KMS-11 (cell line): Measurements from ENCODE around the gene TFAM.

Experiments used
- H2AFZ ChIP-seq: fragments of 200-600 bp; sonication (generic); 2 replicates; pipeline ENCODE4 v1.6.1; 2016; ENCODE audit warnings: antibody characterized with exemption, mixed run types, low read depth
- H3K27ac ChIP-seq: fragments of 200-600 bp; sonication (generic); 2 replicates; pipeline ENCODE4 v1.6.1; 2016; ENCODE audit warnings: mild to moderate bottlenecking, mixed run types
- H3K27me3 ChIP-seq: fragments of 200-600 bp; sonication (generic); 2 replicates; pipeline ENCODE4 v1.6.1; 2017; ENCODE audit warnings: mild to moderate bottlenecking, low read depth, mixed run types, moderate library complexity; ENCODE audit not compliant: insufficient read depth
- H3K36me3 ChIP-seq: fragments of 200-600 bp; sonication (generic); 2 replicates; pipeline ENCODE4 v1.6.1; 2017; ENCODE audit warnings: mild to moderate bottlenecking, mixed run types; ENCODE audit not compliant: insufficient read depth
- H3K4me1 ChIP-seq: fragments of 200-600 bp; sonication (generic); 2 replicates; pipeline ENCODE4 v1.6.1; 2016; ENCODE audit warnings: mild to moderate bottlenecking, low read depth, mixed run types; ENCODE audit not compliant: poor library complexity, severe bottlenecking
- H3K4me2 ChIP-seq: fragments of 200-600 bp; sonication (generic); 2 replicates; pipeline ENCODE4 v1.7.0; 2016; ENCODE audit warnings: mild to moderate bottlenecking, mixed run types
- H3K4me3 ChIP-seq: fragments of 200-600 bp; sonication (generic); IDR thresholded peaks from 2 replicates; pipeline ENCODE4 v1.6.1; 2017; ENCODE audit warnings: low read depth, low read length, mixed read lengths; ENCODE audit not compliant: insufficient read depth
- H3K79me2 ChIP-seq: fragments of 200-600 bp; sonication (generic); 2 replicates; pipeline ENCODE4 v1.6.1; 2016; ENCODE audit warnings: low read depth, mixed run types; ENCODE audit not compliant: insufficient read depth
- H3K9ac ChIP-seq: fragments of 200-600 bp; sonication (generic); 2 replicates; pipeline ENCODE4 v1.6.1; 2016; ENCODE audit warnings: mild to moderate bottlenecking, mixed run types
- H4K20me1 ChIP-seq: fragments of 200-600 bp; sonication (generic); 2 replicates; pipeline ENCODE4 v1.6.1; 2016; ENCODE audit warnings: mild to moderate bottlenecking, mixed run types; ENCODE audit not compliant: insufficient read depth
- TF ChIP-seq, protein P1 (sequence below): fragments of 200-600 bp; sonication (generic); conservative IDR thresholded peaks from 2 replicates; pipeline ENCODE4 v1.6.1; 2017; ENCODE audit warnings: low read depth, mild to moderate bottlenecking, antibody characterized with exemption, low read length, moderate library complexity, mixed read lengths

TFAM gene

DNA sequence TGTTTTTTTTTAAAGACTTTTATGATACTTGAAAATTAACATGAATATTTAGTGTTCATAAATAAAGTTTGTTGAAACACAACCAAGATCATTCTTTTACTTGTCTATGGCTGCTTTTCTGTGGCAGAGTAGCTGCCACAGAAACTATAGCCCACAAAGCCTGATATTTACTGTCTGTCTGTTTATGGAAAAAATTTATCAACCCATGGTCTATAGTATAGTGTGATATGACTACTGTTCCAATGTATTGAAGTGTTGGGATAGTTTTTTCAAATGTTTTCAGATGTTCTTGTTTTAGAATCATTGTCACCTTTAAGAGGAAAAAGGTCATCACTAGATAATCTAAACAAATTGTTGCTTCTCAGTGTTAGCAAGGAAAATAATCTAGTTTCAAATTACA, 10.8 kb downstream of the TFAM start:
- Histone ChIP-seq H3K27me3 (no peaks in the 10 kb centered on the region), H3K36me3 (peaks cover 14% of the 10 kb centered on the region; the same call in 1 of the 2 replicates), H3K4me1 (no peaks in the 10 kb centered on the region)

DNA sequence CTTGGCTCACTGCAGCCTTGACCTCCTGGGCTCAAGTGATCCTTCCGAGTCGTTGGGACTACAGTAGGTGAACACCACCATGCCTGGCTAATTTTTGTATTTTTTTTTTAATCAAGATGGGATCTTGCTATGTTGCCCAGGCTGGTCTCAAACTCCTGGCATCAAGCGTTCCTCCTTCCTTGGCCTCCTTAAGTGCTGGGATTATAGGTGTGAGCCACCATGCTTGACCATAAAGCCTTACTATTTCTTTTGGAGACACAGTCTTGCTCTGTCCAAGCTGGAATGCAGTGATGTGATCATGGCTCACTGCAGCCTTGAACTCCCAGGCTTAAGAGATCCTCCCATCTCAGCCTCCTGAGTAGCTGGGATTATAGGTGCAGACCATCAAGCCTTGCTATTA, 12.6 kb downstream of the TFAM start:
- Histone ChIP-seq H3K4me2 (no peak overlapping the region), H3K79me2 (no peaks in the 10 kb centered on the region), H4K20me1 (no peaks in the 10 kb centered on the region), H3K4me1 (no peaks in the 10 kb centered on the region), H3K27me3 (no peaks in the 10 kb centered on the region), H2AFZ (no peak overlapping the region), H3K9ac (no peak overlapping the region), H3K27ac (no peak overlapping the region), H3K36me3 (peaks cover 14% of the 10 kb centered on the region; the same call in 1 of the 2 replicates), H3K4me3 (no peak overlapping the region)
- TF ChIP-seq, protein P1, sequence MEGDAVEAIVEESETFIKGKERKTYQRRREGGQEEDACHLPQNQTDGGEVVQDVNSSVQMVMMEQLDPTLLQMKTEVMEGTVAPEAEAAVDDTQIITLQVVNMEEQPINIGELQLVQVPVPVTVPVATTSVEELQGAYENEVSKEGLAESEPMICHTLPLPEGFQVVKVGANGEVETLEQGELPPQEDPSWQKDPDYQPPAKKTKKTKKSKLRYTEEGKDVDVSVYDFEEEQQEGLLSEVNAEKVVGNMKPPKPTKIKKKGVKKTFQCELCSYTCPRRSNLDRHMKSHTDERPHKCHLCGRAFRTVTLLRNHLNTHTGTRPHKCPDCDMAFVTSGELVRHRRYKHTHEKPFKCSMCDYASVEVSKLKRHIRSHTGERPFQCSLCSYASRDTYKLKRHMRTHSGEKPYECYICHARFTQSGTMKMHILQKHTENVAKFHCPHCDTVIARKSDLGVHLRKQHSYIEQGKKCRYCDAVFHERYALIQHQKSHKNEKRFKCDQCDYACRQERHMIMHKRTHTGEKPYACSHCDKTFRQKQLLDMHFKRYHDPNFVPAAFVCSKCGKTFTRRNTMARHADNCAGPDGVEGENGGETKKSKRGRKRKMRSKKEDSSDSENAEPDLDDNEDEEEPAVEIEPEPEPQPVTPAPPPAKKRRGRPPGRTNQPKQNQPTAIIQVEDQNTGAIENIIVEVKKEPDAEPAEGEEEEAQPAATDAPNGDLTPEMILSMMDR = no peak

More for the DNA sequence above, 10.8 kb downstream of the TFAM start:
- TF ChIP-seq, protein P1 = no peak
- Histone ChIP-seq H4K20me1 (no peaks in the 10 kb centered on the region), H3K4me2 (no peak overlapping the region), H3K9ac (no peak overlapping the region), H2AFZ (no peak overlapping the region), H3K79me2 (no peaks in the 10 kb centered on the region; the same call in 1 of the 2 replicates), H3K4me3 (no peak overlapping the region), H3K27ac (no peak overlapping the region)

DNA sequence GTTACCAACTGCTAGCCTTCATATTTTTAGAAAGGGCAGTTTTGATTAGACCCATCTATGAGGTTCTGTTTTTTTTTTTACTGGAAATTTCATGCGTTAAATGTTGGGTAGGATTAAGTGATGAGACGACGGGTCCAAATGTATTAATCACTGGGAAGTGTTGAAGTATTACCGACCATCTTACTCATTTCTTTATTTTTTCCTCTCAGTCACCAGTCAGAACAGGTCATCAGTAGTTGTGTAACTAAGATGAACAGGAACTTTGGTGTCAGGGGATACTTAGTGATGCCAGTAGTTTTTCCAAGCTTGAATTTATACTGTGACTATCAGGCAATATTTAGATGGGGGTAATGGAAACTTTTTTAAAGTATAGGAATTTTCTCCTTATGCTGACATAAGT, 14.2 kb downstream of the TFAM start:
- Histone ChIP-seq H4K20me1 (no peaks in the 10 kb centered on the region), H3K27ac (no peak overlapping the region), H3K4me1 (no peaks in the 10 kb centered on the region), H2AFZ (no peak overlapping the region), H3K9ac (no peak overlapping the region), H3K4me2 (no peak overlapping the region), H3K79me2 (no peaks in the 10 kb centered on the region), H3K4me3 (no peak overlapping the region), H3K36me3 (peaks cover 10% of the 10 kb centered on the region; the same call in 1 of the 2 replicates), H3K27me3 (no peaks in the 10 kb centered on the region)
- TF ChIP-seq, protein P1 = no peak

DNA sequence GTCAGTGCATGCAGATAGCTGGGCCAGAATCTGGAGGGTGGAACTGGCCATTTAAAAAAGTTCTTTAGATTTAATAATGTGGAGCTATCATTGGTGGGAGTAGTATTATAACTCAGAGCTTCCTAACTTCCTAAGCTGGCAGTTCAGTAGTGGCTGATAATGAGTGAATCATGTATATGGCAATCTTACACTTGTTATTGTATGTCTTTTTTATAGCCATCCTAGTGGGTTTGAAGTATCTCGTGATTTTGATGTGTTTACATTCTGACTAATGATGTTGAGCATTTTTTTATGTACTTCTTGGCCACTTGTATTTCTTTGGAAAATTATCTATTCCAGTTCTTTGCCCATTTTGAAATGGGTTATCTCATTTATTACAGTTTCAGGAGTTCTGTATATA, 15.4 kb downstream of the TFAM start:
- Histone ChIP-seq H4K20me1 (no peaks in the 10 kb centered on the region), H2AFZ (no peak overlapping the region), H3K9ac (no peak overlapping the region), H3K36me3 (0 out of 2 replicates have a peak, but pooled peaks cover 4% of the 10 kb centered on the region), H3K27me3 (no peaks in the 10 kb centered on the region), H3K79me2 (no peaks in the 10 kb centered on the region), H3K4me2 (no peak overlapping the region), H3K4me3 (no peak overlapping the region), H3K27ac (no peak overlapping the region), H3K4me1 (no peaks in the 10 kb centered on the region)
- TF ChIP-seq, protein P1 = no peak

DNA sequence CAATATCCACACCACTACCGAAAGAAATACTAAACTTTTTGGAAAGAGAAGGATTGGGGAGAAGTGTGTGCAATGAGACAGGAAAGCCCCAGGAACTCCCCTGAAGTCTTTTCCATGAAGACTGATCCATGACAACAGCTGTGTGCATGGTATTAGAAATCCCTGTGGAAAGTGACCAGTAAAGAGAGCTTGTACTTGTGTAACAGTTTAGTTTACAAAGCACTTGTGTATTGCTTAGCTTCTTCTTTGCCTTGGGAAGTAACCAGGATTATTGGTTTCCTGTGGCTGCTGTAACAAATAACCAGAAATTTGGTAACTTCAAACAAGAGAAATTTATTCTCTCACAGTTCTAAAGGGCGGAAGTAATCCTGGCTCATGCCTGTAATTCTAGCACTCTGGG, 18.8 kb downstream of the TFAM start:
- no peaks in the 10 kb centered on the region for H4K20me1 ChIP-seq
- H3K4me1 ChIP-seq = no peaks in the 10 kb centered on the region
- H3K27ac ChIP-seq = no peak overlapping the region
- no peaks in the 10 kb centered on the region for H3K27me3 ChIP-seq
- H3K79me2 ChIP-seq = no peaks in the 10 kb centered on the region
- H2AFZ ChIP-seq = no peak overlapping the region
- TF ChIP-seq, protein P1 = no peak
- no peak overlapping the region for H3K4me2 ChIP-seq
- no peak overlapping the region for H3K4me3 ChIP-seq
- H3K36me3 ChIP-seq = no peaks in the 10 kb centered on the region
- H3K9ac ChIP-seq = no peak overlapping the region
